Activated CD4-positive, alpha-beta T cell treated with anti-CD3 and anti-CD28 coated beads, Interleukin-2, Interleukin-6, amounts not matched to agents 100 ng/mL and 50 ng/mL, durations not matched to agents 16 hours and 8 hours (primary cell): ENCODE data around the gene GPSM1.

ENCODE experiments used
- DNase-seq: peaks from one replicate; pipeline ENCODE4 v3.0.0-alpha.2; 2020

The GPSM1 gene

GRCh38 chr9:136379891-136380290 lies 52.6 kb downstream of the GPSM1 start:
- DNase-seq = no peak

GRCh38 chr9:136380381-136380780 lies 53.0 kb downstream of the GPSM1 start:
- no peak for DNase-seq

GRCh38 chr9:136381311-136381710 lies 54.0 kb downstream of the GPSM1 start:
- DNase-seq = no peak

GRCh38 chr9:136381966-136382513 lies 54.7 kb downstream of the GPSM1 start:
- DNase-seq = no peak

GRCh38 chr9:136383436-136383835 lies 56.1 kb downstream of the GPSM1 start:
- no peak for DNase-seq

GRCh38 chr9:136385015-136385414 lies 57.7 kb downstream of the GPSM1 start:
- DNase-seq = no peak

- no peak for DNase-seq
Observed at GRCh38 chr9:136386018-136386417, 58.7 kb downstream of the GPSM1 start.

GRCh38 chr9:136387217-136387616 lies 59.9 kb downstream of the GPSM1 start:
- no peak for DNase-seq

- DNase-seq = no peak
Observed at GRCh38 chr9:136389396-136389795, 62.1 kb downstream of the GPSM1 start.

- no peak for DNase-seq
Observed at GRCh38 chr9:136391737-136392537, 64.6 kb downstream of the GPSM1 start.

GRCh38 chr9:136392538-136393449 lies 65.5 kb downstream of the GPSM1 start:
- DNase-seq = no peak

GRCh38 chr9:136393531-136393930 lies 66.2 kb downstream of the GPSM1 start:
- DNase-seq = no peak

- no peak for DNase-seq
Observed at GRCh38 chr9:136394312-136395019, 67.1 kb downstream of the GPSM1 start.

- no peak for DNase-seq
Observed at GRCh38 chr9:136395020-136395340, 67.6 kb downstream of the GPSM1 start.

- no peak for DNase-seq
Observed at GRCh38 chr9:136395345-136396218, 68.2 kb downstream of the GPSM1 start.

- no peak for DNase-seq
Observed at GRCh38 chr9:136396219-136396515, 68.8 kb downstream of the GPSM1 start.

- DNase-seq = no peak
Observed at GRCh38 chr9:136397643-136398042, 70.3 kb downstream of the GPSM1 start.

- DNase-seq = no peak
Observed at GRCh38 chr9:136398286-136398685, 70.9 kb downstream of the GPSM1 start.

GRCh38 chr9:136399176-136400037 lies 72.1 kb downstream of the GPSM1 start:
- DNase-seq = peak; percentile 51

GRCh38 chr9:136400038-136400834 lies 72.9 kb downstream of the GPSM1 start, which contains the start of gene SNAPC4:
TSS of gene SNAPC4 (minus strand) at chr9:136400170. CDS start at chr9:136398428, 1,742 bp downstream.
- DNase-seq = peak; percentile 95
